NB4 (cell line): ENCODE measurements around the gene EXD3.

Source experiments
- DNase-seq: peaks from one replicate; pipeline ENCODE4 v3.0.0; 2010; ENCODE audit warnings: low read depth
- H3K4me3 ChIP-seq: one replicate; pipeline ENCODE4 v1.5.1; 2011; ENCODE audit warnings: mild to moderate bottlenecking, low read depth, low read length, moderate library complexity
- CTCF ChIP-seq: IDR thresholded peaks from one replicate; pipeline ENCODE4 v1.5.1; 2012; ENCODE audit warnings: low read depth, low read length
- MAX ChIP-seq: IDR thresholded peaks from 2 replicates; pipeline ENCODE4 v1.6.1; 2011; ENCODE audit warnings: low read depth, low read length
- MYC ChIP-seq: IDR thresholded peaks from 2 replicates; pipeline ENCODE4 v1.6.1; 2011; ENCODE audit warnings: low read depth, low read length
- POLR2A ChIP-seq: IDR thresholded peaks from 2 replicates; pipeline ENCODE4 v1.6.1; 2011; ENCODE audit warnings: mild to moderate bottlenecking; ENCODE audit not compliant: insufficient read length; ENCODE audit errors: extremely low read depth

EXD3 gene

GRCh38 chr9:137461663-137462395 lies 38.9 kb upstream of the EXD3 start:
- no peak overlapping the region for H3K4me3 ChIP-seq
- TF ChIP-seq MAX (no peak), MYC (no peak), CTCF (no peak), POLR2A (no peak)
- DNase-seq, result peak; percentile 87

- H3K4me3 ChIP-seq, result no peak overlapping the region
- DNase-seq, result no peak
- TF ChIP-seq MAX (no peak), MYC (no peak), CTCF (no peak), POLR2A (no peak)
These were observed 38.3 kb upstream of the EXD3 start for GRCh38 chr9:137461316-137461662.

- H3K4me3 ChIP-seq, result no peak overlapping the region
- no peak for DNase-seq
- TF ChIP-seq MYC (no peak), MAX (no peak), CTCF (no peak), POLR2A (no peak)
These were observed 37.7 kb upstream of the EXD3 start for GRCh38 chr9:137460363-137461315.

GRCh38 chr9:137459601-137460362 lies 36.8 kb upstream of the EXD3 start:
- no peak for TF ChIP-seq CTCF
- no peak for TF ChIP-seq MAX
- TF ChIP-seq MYC, result no peak
- TF ChIP-seq POLR2A, result no peak
- no peak for DNase-seq
- no peak overlapping the region for H3K4me3 ChIP-seq

- TF ChIP-seq CTCF (no peak), MAX (no peak; the same call in none of the 2 replicates), POLR2A (peak; percentile 88), MYC (peak; percentile 51; the same call in 1 of the 2 replicates)
- H3K4me3 ChIP-seq, result peak within 1 kb of the TSS; percentile 55
- peak; percentile 84 for DNase-seq
These were observed 36.2 kb upstream of the EXD3 start, which contains the start of gene NSMF for GRCh38 chr9:137459152-137459600. Gene NSMF (minus strand): TSS chr9:137459334. CDS start chr9:137459102, 232 bp downstream.
